Testis (tissue), 2 donors: Measurements from ENCODE around the gene MANSC1.

Experiments
- POLR2A ChIP-seq: fragments of 450-650 bp; IDR thresholded peaks from one replicate; pipeline ENCODE4 v1.6.1; 2017; ENCODE audit warnings: antibody characterized with exemption, mild to moderate bottlenecking, moderate library complexity
- TF ChIP-seq, protein P1 (sequence below), 3 experiments: fragments of 450-650 bp in 2 of 3; fragments of 200-600 bp in 1 of 3; sonication (generic) in 1 of 3; IDR thresholded peaks; one replicate each; pipeline ENCODE4 v1.5.1; 2016 to 2019; ENCODE audit warnings: antibody characterized with exemption in 3 of 3, mild to moderate bottlenecking in 2 of 3, moderate library complexity in 1 of 3

DNA sequence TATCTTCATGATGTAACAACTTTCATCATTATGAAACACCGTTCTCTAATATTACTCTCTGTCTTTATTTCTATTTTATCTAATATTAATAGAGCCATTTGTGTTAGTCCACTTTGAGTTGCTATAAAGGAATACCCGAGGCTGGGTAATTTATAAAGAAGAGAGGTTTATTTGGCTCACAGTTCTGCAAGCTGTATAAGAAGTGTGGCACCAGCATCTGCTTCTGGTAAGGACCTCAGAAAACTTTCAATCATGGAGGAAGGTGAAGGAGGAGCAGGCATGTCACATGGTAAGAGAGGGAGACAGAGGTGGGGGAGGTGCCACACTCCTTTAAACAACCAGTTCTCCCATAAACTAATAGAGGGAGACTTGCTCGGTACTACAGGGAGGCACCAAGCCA lies 31.9 kb upstream of the MANSC1 start:
- no peak for TF ChIP-seq POLR2A
- TF ChIP-seq, protein P1, sequence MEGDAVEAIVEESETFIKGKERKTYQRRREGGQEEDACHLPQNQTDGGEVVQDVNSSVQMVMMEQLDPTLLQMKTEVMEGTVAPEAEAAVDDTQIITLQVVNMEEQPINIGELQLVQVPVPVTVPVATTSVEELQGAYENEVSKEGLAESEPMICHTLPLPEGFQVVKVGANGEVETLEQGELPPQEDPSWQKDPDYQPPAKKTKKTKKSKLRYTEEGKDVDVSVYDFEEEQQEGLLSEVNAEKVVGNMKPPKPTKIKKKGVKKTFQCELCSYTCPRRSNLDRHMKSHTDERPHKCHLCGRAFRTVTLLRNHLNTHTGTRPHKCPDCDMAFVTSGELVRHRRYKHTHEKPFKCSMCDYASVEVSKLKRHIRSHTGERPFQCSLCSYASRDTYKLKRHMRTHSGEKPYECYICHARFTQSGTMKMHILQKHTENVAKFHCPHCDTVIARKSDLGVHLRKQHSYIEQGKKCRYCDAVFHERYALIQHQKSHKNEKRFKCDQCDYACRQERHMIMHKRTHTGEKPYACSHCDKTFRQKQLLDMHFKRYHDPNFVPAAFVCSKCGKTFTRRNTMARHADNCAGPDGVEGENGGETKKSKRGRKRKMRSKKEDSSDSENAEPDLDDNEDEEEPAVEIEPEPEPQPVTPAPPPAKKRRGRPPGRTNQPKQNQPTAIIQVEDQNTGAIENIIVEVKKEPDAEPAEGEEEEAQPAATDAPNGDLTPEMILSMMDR (IDR thresholded peaks at IDR 0.05) = no peak
